GM12892 (cell line): ENCODE results near the gene ADGRE3. TPM values are rescaled to one million over a fixed set of nuclear protein-coding genes. Genes with fewer than 3 reads are reported as not detected.

Experiments
- DNase-seq: peaks from one replicate; pipeline ENCODE4 v3.0.0; 2011; ENCODE audit not compliant: insufficient read length
- FAIRE-seq: peaks from 2 replicates; lab custom pipeline; 2011; peaks lifted over from hg19 to GRCh38; lab: Jason Lieb, UNC
- POLR2A ChIP-seq: IDR thresholded peaks from 2 replicates; pipeline ENCODE4 v1.6.1; 2011; ENCODE audit warnings: low read depth, low read length, control low read depth
- POLR2AphosphoS5 ChIP-seq: IDR thresholded peaks from 2 replicates; pipeline ENCODE4 v1.6.1; 2011; ENCODE audit warnings: low read depth, low read length, control low read depth
- TAF1 ChIP-seq: IDR thresholded peaks from 2 replicates; pipeline ENCODE4 v1.6.1; 2011; ENCODE audit warnings: low read depth, mild to moderate bottlenecking, control low read depth, low read length, borderline replicate concordance
- polyA plus RNA-seq: library from polyadenylated mRNA; unstranded; fragments of >200 nt; gene quantifications from one replicate; pipeline ENCODE4 v1.2.1, GENCODE V29; 2012; ENCODE audit warnings: missing spikeins, inconsistent platforms; ENCODE audit not compliant: missing spikeins

Gene ADGRE3
- not detected for polyA plus RNA-seq

- no peak for DNase-seq
- peak; percentile 38 for FAIRE-seq
- TF ChIP-seq POLR2A, result no peak
These were observed at the start of gene ADGRE3 for GRCh38 chr19:14674764-14675163. ADGRE3 (minus strand) TSS chr19:14674844; CDS start chr19:14674770, 74 bp downstream.

GRCh38 chr19:14722127-14722526 lies 47.5 kb upstream of the ADGRE3 start:
- no peak for DNase-seq
- TF ChIP-seq TAF1 (no peak), POLR2A (no peak), POLR2AphosphoS5 (no peak)
- FAIRE-seq, result peak; percentile 44

- no peak for DNase-seq
- FAIRE-seq, result no peak
- no peak for TF ChIP-seq TAF1
- no peak for TF ChIP-seq POLR2AphosphoS5
- TF ChIP-seq POLR2A, result no peak
These were observed 44.5 kb upstream of the ADGRE3 start for GRCh38 chr19:14719162-14719561.

- no peak for DNase-seq
- TF ChIP-seq TAF1 (no peak), POLR2AphosphoS5 (no peak), POLR2A (no peak)
- FAIRE-seq, result no peak
These were observed 44.0 kb upstream of the ADGRE3 start for GRCh38 chr19:14718522-14719116.

GRCh38 chr19:14715841-14716240 lies 41.2 kb upstream of the ADGRE3 start:
- TF ChIP-seq TAF1 (no peak), POLR2AphosphoS5 (no peak), POLR2A (no peak)
- no peak for DNase-seq
- no peak for FAIRE-seq

- TF ChIP-seq POLR2AphosphoS5 (no peak), TAF1 (no peak), POLR2A (no peak)
These were observed 29.8 kb upstream of the ADGRE3 start for GRCh38 chr19:14704450-14704849.

GRCh38 chr19:14703833-14704232 lies 29.2 kb upstream of the ADGRE3 start:
- no peak for FAIRE-seq
- no peak for DNase-seq
- TF ChIP-seq POLR2AphosphoS5 (no peak), TAF1 (no peak), POLR2A (no peak)

More at GRCh38 chr19:14704450-14704849, 29.8 kb upstream of the ADGRE3 start:
- FAIRE-seq (no peak), DNase-seq (no peak)

GRCh38 chr19:14700711-14701375 lies 26.2 kb upstream of the ADGRE3 start:
- DNase-seq, result no peak
- TF ChIP-seq POLR2A (no peak), TAF1 (no peak), POLR2AphosphoS5 (no peak)
- no peak for FAIRE-seq

- TF ChIP-seq TAF1 (no peak), POLR2A (no peak), POLR2AphosphoS5 (no peak)
- FAIRE-seq (no peak), DNase-seq (no peak)
These were observed 25.0 kb upstream of the ADGRE3 start for GRCh38 chr19:14699641-14700040.

- no peak for DNase-seq
- TF ChIP-seq POLR2AphosphoS5 (no peak), POLR2A (no peak), TAF1 (no peak)
- FAIRE-seq, result no peak
These were observed 20.8 kb upstream of the ADGRE3 start for GRCh38 chr19:14695471-14695870.

GRCh38 chr19:14694641-14695266 lies 20.1 kb upstream of the ADGRE3 start:
- FAIRE-seq, result no peak
- TF ChIP-seq POLR2AphosphoS5 (no peak), TAF1 (no peak), POLR2A (no peak)

GRCh38 chr19:14689598-14690503 lies 15.2 kb upstream of the ADGRE3 start, which contains the start of gene ZNF333:
ZNF333 (plus strand) TSS chr19:14690048; CDS start chr19:14693492, 3,444 bp downstream.
- DNase-seq (peak; percentile 82), FAIRE-seq (peak; percentile 98)
- peak; percentile 50; the same call in 1 of the 2 replicates for TF ChIP-seq TAF1
- peak; percentile 88 for TF ChIP-seq POLR2AphosphoS5
- peak; percentile 94 for TF ChIP-seq POLR2A

More at GRCh38 chr19:14694641-14695266, 20.1 kb upstream of the ADGRE3 start:
- DNase-seq, result no peak
